ENCODE measurements around the gene POPDC3. TPM values are rescaled to one million over a fixed set of nuclear protein-coding genes. Genes with fewer than 3 reads are reported as not detected.

The POPDC3 gene
- total and polyA plus RNA-seq, 8 donors = 2.9 to 19.7 (median 6.7) TPM; not detected in 3

DNA sequence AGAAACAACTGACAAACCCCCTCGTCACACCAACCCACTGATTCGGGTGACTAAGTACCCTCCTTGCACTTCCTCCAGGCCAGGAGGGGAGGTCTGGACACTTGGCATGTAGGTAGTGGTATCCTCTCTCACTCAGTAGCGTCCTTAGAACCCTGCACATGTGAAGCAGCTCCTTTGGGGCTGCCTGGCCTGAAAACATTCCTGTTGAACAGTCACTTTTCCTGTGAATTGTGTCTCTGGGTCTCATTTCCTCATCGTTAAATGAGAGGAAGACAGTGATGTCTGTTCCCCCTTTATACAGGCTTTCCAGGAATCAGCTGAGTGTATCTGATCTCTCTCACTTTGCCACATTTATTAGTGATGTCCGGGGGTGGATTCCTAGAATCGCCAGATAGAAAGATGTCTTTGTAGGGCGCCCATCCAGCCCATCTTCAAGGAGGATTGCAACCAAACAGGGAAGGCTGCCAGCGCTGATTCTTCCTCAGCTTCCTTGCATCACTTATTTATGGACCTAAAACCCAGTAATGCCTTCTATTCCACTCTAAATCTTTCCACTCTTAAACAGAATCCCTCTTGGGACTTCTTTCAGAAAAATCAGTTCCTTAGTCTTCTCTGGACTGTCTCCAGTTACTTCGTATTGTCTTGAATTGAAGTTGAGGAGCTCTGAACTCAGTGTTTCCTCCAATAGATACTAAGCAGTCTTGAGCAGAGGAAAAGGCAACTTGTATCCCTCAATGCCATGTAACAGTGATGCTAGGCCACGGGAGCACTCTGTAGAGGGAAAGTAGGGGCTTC, 9.4 kb upstream of the POPDC3 start:
- H3K4me3 ChIP-seq = no peak overlapping the region
- H3K9me3 ChIP-seq = no peaks in the 10 kb centered on the region
- H3K27ac ChIP-seq = no peak overlapping the region
- TF ChIP-seq POLR2A (IDR thresholded peaks at IDR 0.05) (no peak), POLR2AphosphoS5 (IDR thresholded peaks at IDR 0.05) (no peak), EP300 (IDR thresholded peaks at IDR 0.05) (no peak)
- TF ChIP-seq, protein P1, sequence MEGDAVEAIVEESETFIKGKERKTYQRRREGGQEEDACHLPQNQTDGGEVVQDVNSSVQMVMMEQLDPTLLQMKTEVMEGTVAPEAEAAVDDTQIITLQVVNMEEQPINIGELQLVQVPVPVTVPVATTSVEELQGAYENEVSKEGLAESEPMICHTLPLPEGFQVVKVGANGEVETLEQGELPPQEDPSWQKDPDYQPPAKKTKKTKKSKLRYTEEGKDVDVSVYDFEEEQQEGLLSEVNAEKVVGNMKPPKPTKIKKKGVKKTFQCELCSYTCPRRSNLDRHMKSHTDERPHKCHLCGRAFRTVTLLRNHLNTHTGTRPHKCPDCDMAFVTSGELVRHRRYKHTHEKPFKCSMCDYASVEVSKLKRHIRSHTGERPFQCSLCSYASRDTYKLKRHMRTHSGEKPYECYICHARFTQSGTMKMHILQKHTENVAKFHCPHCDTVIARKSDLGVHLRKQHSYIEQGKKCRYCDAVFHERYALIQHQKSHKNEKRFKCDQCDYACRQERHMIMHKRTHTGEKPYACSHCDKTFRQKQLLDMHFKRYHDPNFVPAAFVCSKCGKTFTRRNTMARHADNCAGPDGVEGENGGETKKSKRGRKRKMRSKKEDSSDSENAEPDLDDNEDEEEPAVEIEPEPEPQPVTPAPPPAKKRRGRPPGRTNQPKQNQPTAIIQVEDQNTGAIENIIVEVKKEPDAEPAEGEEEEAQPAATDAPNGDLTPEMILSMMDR (IDR thresholded peaks at IDR 0.05) = no peak
- no peaks in the 10 kb centered on the region for H3K27me3 ChIP-seq
- no peaks in the 10 kb centered on the region for H3K4me1 ChIP-seq
- intact Hi-C loops (cut with DNase I; ENCODE audit: low total_unique reads) = no loop called here
- 79 to 88% (median 81%) methylated on average over 10 of the region's 10 CpGs for WGBS, 5 donors
- no peaks in the 10 kb centered on the region for H3K36me3 ChIP-seq
- DNase-seq = no peak

DNA sequence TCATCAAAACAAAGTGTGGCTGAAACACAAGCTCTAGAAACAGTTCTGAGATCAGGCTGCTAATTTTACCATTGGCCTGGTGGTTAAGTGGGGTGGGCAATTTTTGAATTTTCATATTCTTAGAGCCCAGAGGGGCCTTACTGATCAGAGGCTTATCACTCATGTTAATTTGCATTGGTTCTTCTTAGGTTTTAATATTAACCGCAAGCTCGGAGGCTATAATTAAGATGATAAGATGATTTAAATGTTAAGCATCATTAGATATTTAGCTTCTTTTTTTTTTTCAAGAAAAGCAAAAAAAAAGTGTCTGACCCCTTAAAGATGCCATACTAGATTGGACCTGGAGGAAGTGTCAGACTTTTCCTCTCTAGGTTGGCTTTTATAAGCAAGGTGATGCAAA, 8.4 kb upstream of the POPDC3 start:
- H3K36me3 ChIP-seq = no peaks in the 10 kb centered on the region
- H3K27ac ChIP-seq = no peak overlapping the region
- H3K27me3 ChIP-seq = no peaks in the 10 kb centered on the region
- no peak for TF ChIP-seq POLR2A (IDR thresholded peaks at IDR 0.05)
- TF ChIP-seq, protein P1 (IDR thresholded peaks at IDR 0.05) = no peak
- no peak for TF ChIP-seq POLR2AphosphoS5 (IDR thresholded peaks at IDR 0.05)
- TF ChIP-seq EP300 (IDR thresholded peaks at IDR 0.05) = no peak
- WGBS, 5 donors = 94 to 98% (median 96%) methylated on average over 2 of the region's 2 CpGs
- intact Hi-C loops (cut with DNase I; ENCODE audit: low total_unique reads) = no loop called here
- no peaks in the 10 kb centered on the region for H3K4me1 ChIP-seq
- no peak for DNase-seq
- no peak overlapping the region for H3K4me3 ChIP-seq
- H3K9me3 ChIP-seq = no peaks in the 10 kb centered on the region

- no peak for DNase-seq
Measured at GRCh38 chr6:105186576-105186975, 6.8 kb upstream of the POPDC3 start.

GRCh38 chr6:105184921-105185320, 5.1 kb upstream of the POPDC3 start:
- Histone ChIP-seq H3K4me3 (no peak overlapping the region), H3K36me3 (no peaks in the 10 kb centered on the region), H3K4me1 (peaks cover 0 to 6% (median 0%) of the 10 kb centered on the region in 4 donors), H3K27ac (no peak overlapping the region), H3K9me3 (no peaks in the 10 kb centered on the region), H3K27me3 (peaks cover 0 to 21% (median 0%) of the 10 kb centered on the region in 3 donors)
- DNase-seq = no peak
- TF ChIP-seq, protein P1 (IDR thresholded peaks at IDR 0.05) = no peak
- WGBS, 5 donors = 39 to 59% (median 45%) methylated on average over 2 of the region's 2 CpGs
- intact Hi-C loops (cut with DNase I; ENCODE audit: low total_unique reads) = no loop called here

More at GRCh38 chr6:105186576-105186975, 6.8 kb upstream of the POPDC3 start:
- H3K9me3 ChIP-seq = no peaks in the 10 kb centered on the region
- TF ChIP-seq, protein P1 (IDR thresholded peaks at IDR 0.05) = no peak
- TF ChIP-seq POLR2A (IDR thresholded peaks at IDR 0.05) (no peak), POLR2AphosphoS5 (IDR thresholded peaks at IDR 0.05) (no peak), EP300 (IDR thresholded peaks at IDR 0.05) (no peak)
- WGBS, 5 donors = 79 to 96% (median 93%) methylated on average over 2 of the region's 2 CpGs
- H3K36me3 ChIP-seq = no peaks in the 10 kb centered on the region
- H3K4me3 ChIP-seq = no peak overlapping the region
- peaks cover 0 to 7% (median 0%) of the 10 kb centered on the region in 3 donors for H3K27me3 ChIP-seq
- intact Hi-C loops (cut with DNase I; ENCODE audit: low total_unique reads) = no loop called here
- no peaks in the 10 kb centered on the region for H3K4me1 ChIP-seq
- H3K27ac ChIP-seq = no peak overlapping the region

Data from stomach (tissue), 9 donors.